HG03520 (cell line): ENCODE data around the gene CRYM.
"Not testable (repeated sequence)": the region's sequence is repeated elsewhere in the genome, so short reads cannot be mapped to it uniquely, and the experiment has no call there.

Experiments used
- ATAC-seq: cut with Tn5 transposase; IDR thresholded peaks from one replicate; pipeline ENCODE4 v1.9.1; 2021; ENCODE audit warnings: mild to moderate bottlenecking, moderate library complexity; ENCODE audit not compliant: unreplicated experiment

CRYM gene

DNA sequence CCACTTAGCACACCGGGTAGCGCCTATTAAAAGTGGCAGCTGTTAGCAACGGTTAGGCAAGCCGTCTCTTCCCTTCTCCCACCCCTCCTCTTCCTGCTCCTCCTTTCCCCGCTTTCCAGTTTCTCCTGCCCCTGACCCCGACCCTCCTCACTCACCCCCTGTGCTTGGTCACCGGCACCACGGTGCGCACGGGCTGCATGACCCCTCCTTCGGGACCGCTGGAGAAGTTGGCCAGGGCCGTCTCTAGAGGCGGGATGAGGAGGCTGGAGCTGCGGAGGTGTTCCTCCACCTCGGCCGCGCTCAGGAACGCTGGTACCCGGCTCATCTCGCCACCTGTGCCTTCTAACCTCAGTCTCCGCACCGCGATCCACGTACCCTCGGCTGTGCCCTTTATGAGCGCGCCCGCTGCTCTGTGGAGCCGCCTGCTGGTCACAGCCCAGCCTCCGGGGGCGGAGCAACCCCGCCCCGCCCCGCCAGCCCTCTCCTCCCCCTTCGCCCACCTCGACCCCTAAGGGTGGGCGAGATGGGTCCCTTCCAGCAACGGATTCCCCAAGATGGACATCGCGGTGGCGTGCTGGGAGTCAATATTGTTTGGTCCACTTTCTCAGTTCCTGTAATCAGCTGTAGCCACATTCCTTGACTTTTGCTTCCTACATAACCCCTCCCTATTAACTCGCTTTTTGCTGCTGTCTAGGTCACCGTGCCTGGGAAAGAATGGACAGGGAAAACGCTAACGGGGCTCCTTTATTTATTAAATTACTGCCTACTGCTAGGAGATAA, at the start of gene CRYM:
Gene CRYM, minus strand, starts transcription at position 364 of the 780 bp plus-strand sequence. Its CDS starts 39 bp downstream, at position 325.
- ATAC-seq: peak; percentile 46

- no peak for ATAC-seq
Observed at GRCh38 chr16:21327046-21327445, 49.0 kb upstream of the CRYM start.

GRCh38 chr16:21326459-21326858, 48.4 kb upstream of the CRYM start:
- no peak for ATAC-seq

- no peak for ATAC-seq
Observed at GRCh38 chr16:21324267-21324666, 46.2 kb upstream of the CRYM start.

DNA sequence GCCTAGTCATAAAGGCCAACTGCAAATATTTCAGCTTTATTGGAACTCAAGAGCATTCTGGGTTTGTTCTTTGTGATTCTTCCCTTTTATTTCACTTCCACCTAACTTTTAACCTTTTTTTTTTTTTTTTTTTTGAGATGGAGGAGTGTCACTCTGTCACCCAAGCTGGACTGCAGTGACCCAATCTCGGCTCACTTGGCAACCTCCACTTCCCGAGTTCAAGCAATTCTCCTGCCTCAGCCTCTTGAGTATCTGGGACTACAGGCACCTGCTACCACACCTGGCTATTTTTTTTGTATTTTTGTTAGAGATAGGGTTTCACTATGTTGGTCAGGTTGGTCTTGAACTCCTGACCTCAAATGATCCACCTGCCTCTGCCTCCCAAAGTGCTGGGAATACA, 44.2 kb upstream of the CRYM start:
- ATAC-seq: not testable (repeated sequence)

DNA sequence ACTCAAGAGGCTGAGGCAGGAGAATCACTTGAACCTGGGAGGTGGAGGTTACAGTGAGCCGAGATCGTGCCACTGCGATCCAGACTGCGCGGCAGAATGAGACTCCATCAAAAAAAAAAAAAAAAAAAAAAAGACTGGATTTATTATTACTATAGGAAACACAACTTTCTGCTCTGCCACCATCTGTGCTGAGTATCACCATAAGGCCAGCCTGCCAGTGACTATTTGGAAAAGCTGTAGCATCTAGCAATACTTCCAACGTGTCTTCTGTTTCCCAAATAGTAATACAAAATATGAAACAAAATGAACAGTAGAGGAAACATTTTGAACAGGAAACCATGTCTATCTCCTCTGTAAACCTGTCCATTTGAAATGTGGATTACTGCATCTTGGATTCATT, 43.6 kb upstream of the CRYM start:
- ATAC-seq: no peak

- no peak for ATAC-seq
Observed at GRCh38 chr16:21314339-21314738, 36.2 kb upstream of the CRYM start.

DNA sequence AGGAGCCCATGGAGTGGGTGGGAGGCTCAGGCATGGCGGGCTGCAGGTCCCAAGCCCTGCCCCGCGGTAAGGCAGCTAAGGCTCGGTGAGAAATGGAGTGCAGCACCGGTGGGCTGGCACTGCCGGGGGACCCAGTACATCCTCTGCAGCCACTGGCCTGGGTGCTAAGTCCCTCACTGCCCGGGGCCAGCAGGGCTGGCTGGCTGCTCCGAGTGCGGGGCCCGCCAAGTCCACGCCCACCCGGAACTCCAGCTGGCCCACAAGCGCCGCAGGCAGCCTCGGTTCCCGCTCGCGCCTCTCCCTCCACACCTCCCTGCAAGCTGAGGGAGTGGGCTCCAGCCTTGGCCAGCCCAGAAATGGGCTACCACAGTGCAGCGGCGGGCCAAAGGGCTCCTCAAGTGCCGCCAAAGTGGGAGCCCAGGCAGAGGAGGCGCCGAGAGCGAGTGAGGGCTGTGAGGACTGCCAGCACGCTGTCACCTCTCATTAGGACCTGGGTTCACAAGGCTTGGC, 34.8 kb upstream of the CRYM start:
- not testable (repeated sequence) for ATAC-seq

- not testable (repeated sequence) for ATAC-seq
Observed at GRCh38 chr16:21312046-21312445, 34.0 kb upstream of the CRYM start.

GRCh38 chr16:21306712-21307111, 28.6 kb upstream of the CRYM start:
- not testable (repeated sequence) for ATAC-seq

DNA sequence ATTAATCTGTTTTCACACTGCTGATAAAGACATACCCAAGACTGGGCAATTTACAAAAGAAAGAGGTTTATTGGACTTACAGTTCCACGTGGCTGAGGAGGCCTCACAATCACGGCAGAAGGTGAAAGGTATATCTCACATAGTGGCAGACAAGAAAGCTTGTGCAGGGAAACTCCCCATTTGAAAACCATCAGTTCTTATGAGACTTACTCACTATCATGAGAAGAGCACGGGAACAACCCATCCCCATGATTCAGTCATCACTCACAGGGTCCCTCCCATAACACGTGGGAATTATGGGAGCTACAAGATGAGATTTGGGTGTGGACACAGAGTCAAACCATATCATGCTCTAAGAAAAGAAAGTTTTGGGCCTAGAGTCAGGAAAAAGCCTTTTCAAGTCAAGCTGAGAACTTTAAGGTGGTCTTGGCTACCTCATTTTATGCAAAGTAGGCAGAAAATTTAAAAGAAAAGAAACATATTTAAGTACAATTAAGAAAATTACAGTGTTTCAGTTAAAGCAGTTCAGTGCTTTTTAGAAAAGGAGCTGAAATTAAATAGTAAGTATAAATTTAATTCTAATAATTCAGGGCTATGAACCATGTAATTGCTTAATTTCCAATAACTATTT, 24.9 kb upstream of the CRYM start:
- ATAC-seq: no peak

DNA sequence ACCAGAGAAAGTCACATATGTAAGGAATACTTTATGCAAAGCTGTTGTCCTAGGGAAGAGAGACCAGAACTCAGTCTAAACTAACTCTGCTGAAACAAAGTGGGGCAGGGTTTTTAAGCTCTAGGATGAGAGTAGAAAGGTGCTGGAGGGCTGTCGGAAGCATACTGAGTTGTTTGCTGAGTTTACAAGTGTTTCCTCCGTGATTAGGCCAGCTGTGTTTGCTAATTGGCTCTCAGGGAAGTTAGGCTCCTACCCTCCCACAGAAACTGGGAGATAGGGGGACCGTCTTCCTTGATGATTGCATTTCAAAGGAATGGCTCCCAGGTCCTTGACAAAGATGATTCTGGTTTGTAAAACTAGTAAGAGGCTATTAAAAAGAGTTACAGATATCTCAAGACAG, 24.4 kb upstream of the CRYM start:
- ATAC-seq: no peak

- no peak for ATAC-seq
Observed at GRCh38 chr16:21301895-21302291, 23.8 kb upstream of the CRYM start.

DNA sequence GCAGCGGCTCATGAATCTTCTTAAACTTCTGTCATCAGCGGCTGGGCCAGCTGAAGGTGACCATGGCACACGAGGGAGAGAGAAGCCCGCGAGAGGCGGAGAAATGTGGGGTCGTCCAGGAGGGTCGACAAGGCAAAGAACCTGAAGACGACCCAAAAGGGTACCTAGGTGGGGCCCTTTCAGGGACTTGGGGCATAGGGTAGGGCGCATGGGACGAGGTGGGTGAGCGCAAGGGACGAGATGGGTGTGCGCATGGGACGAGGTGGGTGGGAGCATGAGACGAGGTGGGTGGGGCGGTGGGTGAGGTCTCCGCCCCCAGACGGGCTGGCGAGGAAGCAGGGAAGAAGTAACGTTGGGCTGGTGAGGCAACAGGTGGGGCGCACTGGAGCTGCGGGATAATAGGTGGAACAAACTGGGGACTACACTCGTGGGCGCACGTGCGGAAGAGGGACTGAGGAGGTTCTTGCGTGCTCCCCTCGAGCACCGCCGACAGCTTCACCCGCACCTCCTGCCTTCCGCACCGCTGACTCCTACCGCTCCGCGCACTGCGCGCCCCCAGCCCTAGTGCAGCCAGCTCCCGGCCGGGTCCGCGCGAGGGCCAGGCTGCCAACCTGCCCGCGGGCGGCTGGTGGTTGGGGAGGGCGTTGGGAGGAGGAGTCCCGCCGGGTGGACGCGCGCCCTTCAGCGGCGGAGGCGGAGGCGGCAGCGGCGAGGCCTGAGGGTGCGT, 23.2 kb upstream of the CRYM start:
- ATAC-seq: peak; percentile 48

DNA sequence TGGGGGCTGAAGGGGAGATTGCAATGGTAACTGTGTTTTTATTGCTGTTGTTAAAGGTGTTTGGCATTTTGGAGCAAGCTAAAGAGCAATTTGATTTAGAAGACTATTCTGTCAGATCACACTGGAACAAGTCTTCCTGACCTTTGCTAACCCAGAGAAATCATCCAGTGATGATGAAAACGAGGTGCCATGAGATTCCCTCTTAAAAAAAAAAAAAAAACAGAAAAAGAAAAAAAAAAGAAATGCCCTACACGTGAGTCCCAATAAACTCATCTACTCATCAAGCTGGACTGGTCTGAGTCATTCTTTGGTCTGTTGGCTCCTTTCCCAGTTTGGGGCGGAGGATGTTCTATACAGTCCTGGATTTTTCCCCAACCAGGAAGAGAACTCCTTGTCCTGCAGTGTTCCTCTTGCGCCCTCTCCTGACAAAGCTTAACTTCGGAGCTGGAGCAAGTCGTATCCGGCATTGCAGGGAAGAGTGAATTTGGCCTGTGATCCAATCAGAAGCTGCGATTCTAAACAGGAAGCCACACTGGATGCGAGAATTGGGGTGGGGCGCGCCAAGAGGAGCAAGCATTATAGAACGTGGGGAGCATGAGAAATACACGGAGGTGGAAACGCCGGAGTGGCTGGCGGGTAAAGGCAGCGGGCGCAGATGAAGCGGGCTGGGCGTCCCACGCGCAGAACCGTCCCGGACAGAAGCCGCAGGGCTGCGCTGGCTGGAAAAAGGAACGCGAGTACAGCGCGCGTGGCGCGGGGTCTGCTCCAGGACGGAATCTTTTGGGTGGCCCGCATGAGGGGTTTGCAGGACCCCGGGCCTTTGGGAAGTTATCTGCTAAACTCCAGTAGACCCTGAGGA, 22.4 kb upstream of the CRYM start:
- no peak for ATAC-seq

GRCh38 chr16:21289789-21290188, 11.7 kb upstream of the CRYM start:
- ATAC-seq: not testable (repeated sequence)

GRCh38 chr16:21285314-21285713, 7.2 kb upstream of the CRYM start:
- no peak for ATAC-seq

GRCh38 chr16:21284414-21284813, 6.3 kb upstream of the CRYM start:
- ATAC-seq: no peak

- no peak for ATAC-seq
Observed at GRCh38 chr16:21283521-21284289, 5.6 kb upstream of the CRYM start.
